Panc1 (cell line): ENCODE results near the gene CD244.

Source experiments
- CTCF ChIP-seq: fragments of 450-650 bp; IDR thresholded peaks from 2 replicates; pipeline ENCODE4 v1.5.1; 2017; ENCODE audit warnings: mild to moderate bottlenecking
- POLR2AphosphoS5 ChIP-seq: IDR thresholded peaks from 2 replicates; pipeline ENCODE4 v1.6.1; 2012; ENCODE audit warnings: mild to moderate bottlenecking, low read depth, low read length, moderate library complexity
- TCF7L2 ChIP-seq: IDR thresholded peaks from 2 replicates; pipeline ENCODE4 v1.6.1; 2011; ENCODE audit warnings: mild to moderate bottlenecking, low read depth, low read length, inconsistent platforms
- TF ChIP-seq, protein P1 (sequence below), 2 experiments: IDR thresholded peaks; 2 replicates each; pipeline ENCODE4 v1.6.1; 2011 to 2012; ENCODE audit warnings: low read depth in 2 of 2, control low read depth in 1 of 2, low read length in 1 of 2, mild to moderate bottlenecking in 1 of 2, moderate library complexity in 1 of 2; ENCODE audit not compliant: insufficient read depth in 1 of 2

GRCh38 chr1:160813215-160813614 is 49.5 kb downstream of the CD244 start:
- no peak for TF ChIP-seq CTCF
- TF ChIP-seq POLR2AphosphoS5, result no peak
- TF ChIP-seq, protein P1, sequence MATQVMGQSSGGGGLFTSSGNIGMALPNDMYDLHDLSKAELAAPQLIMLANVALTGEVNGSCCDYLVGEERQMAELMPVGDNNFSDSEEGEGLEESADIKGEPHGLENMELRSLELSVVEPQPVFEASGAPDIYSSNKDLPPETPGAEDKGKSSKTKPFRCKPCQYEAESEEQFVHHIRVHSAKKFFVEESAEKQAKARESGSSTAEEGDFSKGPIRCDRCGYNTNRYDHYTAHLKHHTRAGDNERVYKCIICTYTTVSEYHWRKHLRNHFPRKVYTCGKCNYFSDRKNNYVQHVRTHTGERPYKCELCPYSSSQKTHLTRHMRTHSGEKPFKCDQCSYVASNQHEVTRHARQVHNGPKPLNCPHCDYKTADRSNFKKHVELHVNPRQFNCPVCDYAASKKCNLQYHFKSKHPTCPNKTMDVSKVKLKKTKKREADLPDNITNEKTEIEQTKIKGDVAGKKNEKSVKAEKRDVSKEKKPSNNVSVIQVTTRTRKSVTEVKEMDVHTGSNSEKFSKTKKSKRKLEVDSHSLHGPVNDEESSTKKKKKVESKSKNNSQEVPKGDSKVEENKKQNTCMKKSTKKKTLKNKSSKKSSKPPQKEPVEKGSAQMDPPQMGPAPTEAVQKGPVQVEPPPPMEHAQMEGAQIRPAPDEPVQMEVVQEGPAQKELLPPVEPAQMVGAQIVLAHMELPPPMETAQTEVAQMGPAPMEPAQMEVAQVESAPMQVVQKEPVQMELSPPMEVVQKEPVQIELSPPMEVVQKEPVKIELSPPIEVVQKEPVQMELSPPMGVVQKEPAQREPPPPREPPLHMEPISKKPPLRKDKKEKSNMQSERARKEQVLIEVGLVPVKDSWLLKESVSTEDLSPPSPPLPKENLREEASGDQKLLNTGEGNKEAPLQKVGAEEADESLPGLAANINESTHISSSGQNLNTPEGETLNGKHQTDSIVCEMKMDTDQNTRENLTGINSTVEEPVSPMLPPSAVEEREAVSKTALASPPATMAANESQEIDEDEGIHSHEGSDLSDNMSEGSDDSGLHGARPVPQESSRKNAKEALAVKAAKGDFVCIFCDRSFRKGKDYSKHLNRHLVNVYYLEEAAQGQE (IDR thresholded peaks at IDR 0.05; ENCODE audit: insufficient read depth in 1 of 2, low read depth in 2 of 2, low read length in 1 of 2), result no peak
- no peak for TF ChIP-seq TCF7L2
